SJCRH30 (cell line): Measurements from ENCODE around the gene IGFBP7. TPM values are rescaled to one million over a fixed set of nuclear protein-coding genes. Genes with fewer than 3 reads are reported as not detected.

Experiments
- DNase-seq, 2 experiments: peaks; one replicate each; pipeline ENCODE4 v3.0.0-alpha.2; 2015 to 2020
- H3K27ac ChIP-seq: fragments of 250-450 bp; sonication (Bioruptor Pico); 2 replicates; pipeline ENCODE4 v1.5.1; 2020; ENCODE audit warnings: mild to moderate bottlenecking, moderate library complexity
- H3K27me3 ChIP-seq: fragments of 250-450 bp; sonication (Bioruptor Pico); 2 replicates; pipeline ENCODE4 v1.5.1; 2020; ENCODE audit warnings: mild to moderate bottlenecking, moderate library complexity
- H3K36me3 ChIP-seq: fragments of 250-450 bp; sonication (Bioruptor Pico); 2 replicates; pipeline ENCODE4 v1.5.1; 2020; ENCODE audit warnings: mild to moderate bottlenecking, moderate library complexity
- H3K4me1 ChIP-seq: fragments of 250-450 bp; sonication (Bioruptor Pico); 2 replicates; pipeline ENCODE4 v1.5.1; 2020; ENCODE audit warnings: mild to moderate bottlenecking, moderate library complexity
- H3K4me3 ChIP-seq: fragments of 250-450 bp; sonication (Bioruptor Pico); 2 replicates; pipeline ENCODE4 v1.5.1; 2020; ENCODE audit warnings: mild to moderate bottlenecking, moderate library complexity
- H3K9me3 ChIP-seq: fragments of 250-450 bp; sonication (Bioruptor Pico); replicated peaks from 2 replicates; pipeline ENCODE4 v1.5.1; 2020; ENCODE audit warnings: mild to moderate bottlenecking, moderate library complexity
- total RNA-seq: library from RNA; depleted of rRNA; stranded (reverse); fragments of >200 nt; shearing (Covaris generic); gene quantifications from 2 replicates; pipeline ENCODE4 v1.2.3, GENCODE V29; 2014; rRNA removed

IGFBP7 gene, protein sequence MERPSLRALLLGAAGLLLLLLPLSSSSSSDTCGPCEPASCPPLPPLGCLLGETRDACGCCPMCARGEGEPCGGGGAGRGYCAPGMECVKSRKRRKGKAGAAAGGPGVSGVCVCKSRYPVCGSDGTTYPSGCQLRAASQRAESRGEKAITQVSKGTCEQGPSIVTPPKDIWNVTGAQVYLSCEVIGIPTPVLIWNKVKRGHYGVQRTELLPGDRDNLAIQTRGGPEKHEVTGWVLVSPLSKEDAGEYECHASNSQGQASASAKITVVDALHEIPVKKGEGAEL
- total RNA-seq = 1.8 and 2.3 TPM in 2 replicates

DNA sequence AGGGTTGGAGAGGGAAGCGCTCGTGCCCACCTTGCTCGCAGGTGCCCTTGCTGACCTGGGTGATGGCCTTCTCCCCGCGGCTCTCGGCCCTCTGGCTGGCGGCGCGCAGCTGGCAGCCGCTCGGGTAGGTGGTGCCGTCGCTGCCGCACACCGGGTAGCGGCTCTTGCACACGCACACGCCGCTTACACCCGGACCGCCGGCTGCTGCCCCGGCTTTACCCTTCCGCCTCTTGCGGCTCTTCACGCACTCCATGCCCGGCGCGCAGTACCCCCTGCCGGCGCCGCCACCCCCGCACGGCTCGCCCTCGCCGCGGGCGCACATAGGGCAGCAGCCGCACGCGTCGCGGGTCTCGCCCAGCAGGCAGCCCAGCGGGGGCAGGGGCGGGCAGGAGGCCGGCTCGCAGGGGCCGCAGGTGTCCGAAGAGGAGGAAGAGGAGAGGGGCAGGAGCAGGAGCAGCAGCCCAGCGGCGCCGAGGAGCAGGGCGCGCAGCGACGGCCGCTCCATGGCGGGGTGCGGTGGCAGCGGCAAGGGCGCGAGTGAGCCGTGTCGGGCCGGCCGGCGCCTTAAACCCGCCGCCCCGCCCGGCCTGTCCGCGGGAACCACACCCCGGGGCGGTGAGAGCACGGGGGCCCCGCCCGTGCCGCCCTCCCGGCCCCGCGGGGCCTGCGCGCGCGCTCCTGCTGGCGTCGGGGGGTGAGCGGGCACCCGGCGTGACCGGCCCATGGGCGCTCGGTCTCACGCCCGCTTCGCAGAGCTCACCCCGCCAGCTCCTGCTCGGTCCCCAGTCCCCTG, at the start of gene IGFBP7:
IGFBP7 (minus strand) TSS at position 539 of the 793 bp plus-strand sequence; CDS start at position 505, 34 bp downstream.
- Histone ChIP-seq H3K36me3 (no peaks in the 10 kb centered on the region), H3K4me1 (peaks cover 3% of the 10 kb centered on the region; the same call in 1 of the 2 replicates), H3K4me3 (peak within 1 kb of the TSS; percentile 63), H3K27ac (peak within 1 kb of the TSS; percentile 14; the same call in 1 of the 2 replicates), H3K9me3 (0 out of 2 replicates have a peak, but pooled peaks cover 2% of the 10 kb centered on the region), H3K27me3 (no peaks in the 10 kb centered on the region; the same call in 1 of the 2 replicates)
- DNase-seq = no peak

DNA sequence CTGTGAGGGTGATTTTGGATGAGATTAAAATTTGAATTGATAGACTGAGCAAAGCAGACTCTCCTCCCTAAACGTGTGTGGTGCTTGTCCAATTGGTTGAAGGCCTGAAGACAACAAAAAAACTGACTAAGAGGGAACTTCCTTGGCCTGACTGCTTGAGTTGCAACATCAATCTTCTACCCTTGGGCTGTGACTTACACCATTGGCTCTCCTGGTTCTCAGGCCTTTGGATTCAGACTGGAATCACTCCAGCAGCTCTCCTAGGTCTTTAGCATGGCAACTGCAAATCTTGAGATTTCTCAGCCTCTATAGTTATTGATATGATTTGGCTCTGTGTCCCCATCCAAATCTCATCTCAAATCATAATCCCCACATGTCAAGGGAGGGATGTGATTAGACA, 49.7 kb upstream of the IGFBP7 start:
- Histone ChIP-seq H3K9me3 (no peaks in the 10 kb centered on the region; the same call in 1 of the 2 replicates), H3K27ac (no peak overlapping the region), H3K4me1 (0 out of 2 replicates have a peak, but pooled peaks cover 5% of the 10 kb centered on the region), H3K4me3 (no peak overlapping the region), H3K36me3 (no peaks in the 10 kb centered on the region), H3K27me3 (no peaks in the 10 kb centered on the region; the same call in 1 of the 2 replicates)
- no peak for DNase-seq

DNA sequence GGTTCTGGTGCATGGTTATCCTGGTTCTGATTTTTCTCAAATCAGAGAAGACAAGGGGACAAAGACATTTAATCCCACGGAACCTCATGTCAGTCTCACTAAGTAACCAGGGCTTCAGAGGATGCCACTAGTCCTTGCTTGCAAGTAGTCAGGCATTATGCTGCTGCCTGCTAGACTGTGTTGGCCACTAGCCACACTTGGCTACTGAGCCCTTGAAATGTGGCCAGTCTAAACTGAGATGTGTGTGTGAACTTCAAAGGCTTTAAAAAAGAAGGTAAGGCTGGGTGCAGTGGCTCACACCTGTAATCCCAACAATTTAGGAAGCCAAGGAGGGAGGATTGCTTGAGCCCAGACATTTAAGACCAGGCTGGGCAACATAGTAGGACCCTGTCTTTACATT, 48.6 kb upstream of the IGFBP7 start:
- H3K9me3 ChIP-seq = no peaks in the 10 kb centered on the region; the same call in 1 of the 2 replicates
- no peak for DNase-seq
- no peak overlapping the region for H3K27ac ChIP-seq
- peaks cover 8% of the 10 kb centered on the region; the same call in 1 of the 2 replicates for H3K4me1 ChIP-seq
- H3K27me3 ChIP-seq = no peaks in the 10 kb centered on the region; the same call in 1 of the 2 replicates
- no peak overlapping the region for H3K4me3 ChIP-seq
- no peaks in the 10 kb centered on the region for H3K36me3 ChIP-seq

DNA sequence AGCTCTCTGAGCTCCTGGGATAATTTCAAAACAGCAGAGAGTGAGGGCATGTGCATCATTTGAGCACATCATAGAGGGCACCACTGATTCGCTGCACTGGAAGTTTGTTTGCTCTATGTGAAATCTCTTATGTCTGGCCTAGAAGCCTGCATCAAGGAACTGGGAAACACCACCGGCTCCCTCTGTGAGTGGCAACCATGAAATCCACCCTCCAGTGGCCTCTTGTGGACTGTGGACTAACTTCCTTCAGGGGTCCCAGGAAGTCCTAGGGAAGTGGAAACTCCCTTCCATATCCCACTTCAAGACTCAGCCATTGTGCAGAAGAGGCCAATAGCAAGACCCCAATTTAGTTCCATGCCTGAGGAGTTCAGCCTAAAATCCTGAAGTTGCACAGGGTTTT, 48.0 kb upstream of the IGFBP7 start:
- Histone ChIP-seq H3K27me3 (no peaks in the 10 kb centered on the region; the same call in 1 of the 2 replicates), H3K4me1 (peaks cover 6% of the 10 kb centered on the region; the same call in 1 of the 2 replicates), H3K4me3 (no peak overlapping the region), H3K9me3 (no peaks in the 10 kb centered on the region; the same call in 1 of the 2 replicates), H3K36me3 (no peaks in the 10 kb centered on the region), H3K27ac (no peak overlapping the region)
- DNase-seq = peak in 1 of 2 experiments; percentile 24

DNA sequence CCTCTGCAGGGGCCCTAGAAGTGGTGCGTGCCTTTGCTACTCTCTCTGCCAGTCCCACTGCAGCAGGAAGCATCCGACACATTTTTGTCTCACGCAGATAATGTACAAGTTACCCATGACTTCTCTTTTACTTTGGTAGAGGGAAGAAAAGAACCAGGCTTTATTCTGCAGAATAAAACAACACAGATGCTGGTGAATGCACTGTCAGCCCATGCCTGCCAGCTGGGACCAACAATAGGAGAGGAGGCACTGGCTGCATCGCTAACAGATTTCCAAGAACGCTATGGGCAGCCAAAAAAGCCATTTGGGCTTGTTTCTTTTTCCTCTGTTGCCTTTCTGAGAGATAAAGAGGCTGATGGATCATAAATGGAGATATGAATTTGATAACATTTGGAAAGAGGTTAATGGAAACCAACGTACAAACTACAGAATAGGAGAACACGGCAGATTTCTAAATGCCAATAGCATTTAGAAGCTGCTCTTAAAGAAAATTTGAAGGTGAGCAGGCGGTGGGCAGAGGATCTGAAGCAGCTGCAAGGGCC, 47.5 kb upstream of the IGFBP7 start:
- no peak for DNase-seq
- Histone ChIP-seq H3K27ac (no peak overlapping the region), H3K4me3 (no peak overlapping the region), H3K4me1 (peaks cover 3% of the 10 kb centered on the region; the same call in 1 of the 2 replicates), H3K36me3 (no peaks in the 10 kb centered on the region), H3K27me3 (no peaks in the 10 kb centered on the region; the same call in 1 of the 2 replicates), H3K9me3 (no peaks in the 10 kb centered on the region; the same call in 1 of the 2 replicates)

DNA sequence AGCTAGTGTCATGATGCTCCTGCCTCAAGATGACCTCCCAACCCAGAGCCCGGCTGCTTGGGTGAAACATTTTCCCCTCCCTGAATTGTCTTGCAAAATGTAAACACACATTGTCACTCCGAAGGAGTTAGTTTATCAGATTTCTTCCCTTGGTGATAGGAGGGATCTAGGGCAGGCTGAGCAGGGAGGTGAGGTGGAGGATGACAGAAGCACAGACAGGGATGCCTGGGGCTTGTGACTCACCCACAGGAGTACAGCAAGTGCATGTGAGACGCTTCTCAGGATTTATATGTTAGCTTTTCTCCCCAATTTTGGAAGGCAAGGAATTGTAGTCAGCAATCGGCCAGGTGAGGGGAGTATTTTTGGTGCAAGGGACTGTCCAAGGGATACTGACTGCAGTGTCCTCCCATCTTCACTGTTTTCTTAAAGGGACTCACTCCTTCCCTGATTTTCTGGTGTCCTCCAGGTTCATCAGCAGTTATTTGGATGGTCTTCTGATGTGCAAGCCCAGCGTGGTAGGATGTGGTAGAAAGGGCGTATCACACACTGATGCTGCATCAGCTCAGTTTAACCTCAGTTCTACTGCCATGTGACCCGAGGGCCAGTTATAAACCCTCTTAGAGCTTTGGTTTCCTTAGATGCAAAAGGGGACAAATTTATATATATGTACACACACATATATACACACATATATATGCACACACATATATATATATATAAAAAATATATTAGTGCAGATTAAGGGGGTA, 46.2 kb upstream of the IGFBP7 start:
- DNase-seq = no peak
- no peak overlapping the region for H3K27ac ChIP-seq
- H3K36me3 ChIP-seq = no peaks in the 10 kb centered on the region
- peaks cover 3% of the 10 kb centered on the region; the same call in 1 of the 2 replicates for H3K4me1 ChIP-seq
- H3K27me3 ChIP-seq = no peaks in the 10 kb centered on the region; the same call in 1 of the 2 replicates
- no peaks in the 10 kb centered on the region for H3K9me3 ChIP-seq
- H3K4me3 ChIP-seq = no peak overlapping the region

DNA sequence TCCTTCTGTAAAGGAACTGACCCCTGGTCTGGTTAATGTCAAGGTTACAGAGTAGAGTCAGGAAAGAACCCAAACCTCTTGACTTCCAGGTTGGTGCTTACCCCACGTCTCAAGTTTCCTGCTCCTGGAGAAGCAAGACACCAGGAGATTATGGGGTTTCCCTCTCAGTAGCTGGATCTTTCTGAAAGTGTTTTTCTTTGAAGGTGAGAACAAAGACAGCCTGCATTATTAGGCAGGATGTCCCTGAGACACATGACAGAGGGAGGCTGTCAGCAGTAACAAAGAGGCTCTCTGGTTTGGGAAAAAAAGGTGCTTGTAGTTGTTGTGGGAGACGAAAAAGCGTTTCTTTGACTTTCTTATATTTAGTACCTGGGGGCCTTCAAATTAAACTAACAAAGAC, 44.7 kb upstream of the IGFBP7 start:
- Histone ChIP-seq H3K27me3 (no peaks in the 10 kb centered on the region; the same call in 1 of the 2 replicates), H3K36me3 (no peaks in the 10 kb centered on the region), H3K4me3 (no peak overlapping the region), H3K9me3 (no peaks in the 10 kb centered on the region), H3K4me1 (peaks cover 3% of the 10 kb centered on the region; the same call in 1 of the 2 replicates), H3K27ac (no peak overlapping the region)
- no peak for DNase-seq

DNA sequence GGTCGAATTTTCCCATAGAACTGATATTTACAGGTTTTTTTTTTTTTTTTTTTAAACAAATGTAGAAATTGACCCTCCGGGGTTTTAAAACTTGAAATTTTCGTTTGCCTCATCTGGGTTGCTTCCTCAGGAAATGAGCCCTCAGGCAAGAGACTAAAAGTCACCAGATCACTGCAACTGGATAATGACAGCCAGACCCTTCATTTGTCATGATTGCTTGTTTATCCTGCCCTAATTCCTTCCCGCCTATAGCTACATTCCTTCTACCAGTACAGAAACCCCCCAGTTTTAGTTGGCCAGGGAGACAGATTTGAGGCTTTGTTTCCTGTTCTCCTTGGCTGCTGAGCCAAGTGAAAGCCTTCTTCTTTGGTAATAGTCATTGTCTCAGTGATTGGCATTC, 44.0 kb upstream of the IGFBP7 start:
- Histone ChIP-seq H3K36me3 (no peaks in the 10 kb centered on the region), H3K9me3 (no peaks in the 10 kb centered on the region), H3K27ac (no peak overlapping the region), H3K27me3 (no peaks in the 10 kb centered on the region; the same call in 1 of the 2 replicates), H3K4me1 (peaks cover 3% of the 10 kb centered on the region; the same call in 1 of the 2 replicates), H3K4me3 (no peak overlapping the region)
- peak in 1 of 2 experiments; percentile 28 for DNase-seq

DNA sequence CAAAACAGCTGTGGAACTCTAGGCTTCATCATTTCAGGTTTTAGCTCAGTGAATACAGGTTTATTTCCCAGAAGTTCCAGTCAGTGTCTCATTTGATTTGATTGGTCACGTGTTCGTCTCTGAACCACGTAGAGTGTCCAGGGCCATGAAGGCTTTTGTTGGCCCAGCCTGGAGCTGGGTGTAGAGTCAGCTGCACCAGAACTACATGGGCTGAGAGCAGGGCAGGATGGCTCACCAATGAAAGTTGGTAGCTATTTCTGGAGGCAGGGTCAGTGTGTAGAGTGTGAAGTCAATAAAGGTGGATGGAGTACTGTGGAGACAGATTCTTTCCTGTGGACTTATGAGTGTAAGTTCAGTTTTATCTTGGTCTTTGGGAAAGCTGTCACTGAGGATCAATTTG, 43.0 kb upstream of the IGFBP7 start:
- H3K9me3 ChIP-seq = no peaks in the 10 kb centered on the region
- no peaks in the 10 kb centered on the region; the same call in 1 of the 2 replicates for H3K27me3 ChIP-seq
- H3K27ac ChIP-seq = no peak overlapping the region
- no peak overlapping the region for H3K4me3 ChIP-seq
- H3K36me3 ChIP-seq = no peaks in the 10 kb centered on the region
- DNase-seq = no peak
- peaks cover 3% of the 10 kb centered on the region; the same call in 1 of the 2 replicates for H3K4me1 ChIP-seq

DNA sequence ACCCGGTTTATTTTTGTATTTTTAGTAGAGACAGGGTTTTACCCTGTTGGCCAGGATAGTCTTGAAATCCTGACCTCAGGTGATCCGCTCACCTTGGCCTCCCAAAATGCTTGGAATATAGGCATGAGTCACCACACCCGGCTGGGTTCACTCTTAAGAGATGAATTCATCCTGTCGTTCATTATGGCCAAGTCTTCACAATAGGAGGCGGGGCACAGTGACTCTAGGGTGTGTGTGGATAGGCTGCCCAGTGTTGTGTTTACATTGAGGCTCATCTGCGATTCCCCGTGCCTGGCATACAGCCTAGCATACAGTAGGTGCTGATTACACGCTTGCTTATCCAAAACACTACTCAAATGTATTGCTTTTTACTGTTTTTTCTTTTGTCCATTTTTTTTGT, 41.3 kb upstream of the IGFBP7 start:
- DNase-seq = peak; percentile 24 to 46

DNA sequence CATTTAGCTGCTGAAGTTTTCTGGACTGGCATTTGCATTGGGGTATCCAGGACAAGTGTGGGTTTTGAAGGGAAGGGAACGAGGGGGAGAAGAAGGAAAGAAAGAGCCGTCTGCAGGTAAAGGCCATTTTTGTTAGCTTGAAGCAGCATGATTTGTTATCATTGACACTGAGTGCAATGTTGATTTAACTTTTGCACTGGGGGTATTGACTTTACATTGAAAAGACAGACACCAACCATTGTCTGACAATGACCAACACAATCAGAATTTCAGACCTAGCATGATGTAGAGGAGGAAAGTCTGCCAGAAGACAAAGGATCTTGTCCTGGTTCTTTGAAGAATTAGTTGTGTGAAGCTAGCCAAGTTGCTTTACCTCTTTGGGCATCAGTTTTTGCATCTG, 39.6 kb upstream of the IGFBP7 start:
- H3K4me3 ChIP-seq = no peak overlapping the region
- no peaks in the 10 kb centered on the region for H3K27me3 ChIP-seq
- no peak overlapping the region for H3K27ac ChIP-seq
- no peaks in the 10 kb centered on the region for H3K9me3 ChIP-seq
- no peaks in the 10 kb centered on the region for H3K36me3 ChIP-seq
- no peak for DNase-seq
- peaks cover 3% of the 10 kb centered on the region; the same call in 1 of the 2 replicates for H3K4me1 ChIP-seq

More for the DNA sequence above, 41.3 kb upstream of the IGFBP7 start:
- H3K4me3 ChIP-seq = no peak overlapping the region
- H3K36me3 ChIP-seq = no peaks in the 10 kb centered on the region
- no peak overlapping the region for H3K27ac ChIP-seq
- no peaks in the 10 kb centered on the region for H3K9me3 ChIP-seq
- H3K4me1 ChIP-seq = peaks cover 3% of the 10 kb centered on the region; the same call in 1 of the 2 replicates
- no peaks in the 10 kb centered on the region for H3K27me3 ChIP-seq

DNA sequence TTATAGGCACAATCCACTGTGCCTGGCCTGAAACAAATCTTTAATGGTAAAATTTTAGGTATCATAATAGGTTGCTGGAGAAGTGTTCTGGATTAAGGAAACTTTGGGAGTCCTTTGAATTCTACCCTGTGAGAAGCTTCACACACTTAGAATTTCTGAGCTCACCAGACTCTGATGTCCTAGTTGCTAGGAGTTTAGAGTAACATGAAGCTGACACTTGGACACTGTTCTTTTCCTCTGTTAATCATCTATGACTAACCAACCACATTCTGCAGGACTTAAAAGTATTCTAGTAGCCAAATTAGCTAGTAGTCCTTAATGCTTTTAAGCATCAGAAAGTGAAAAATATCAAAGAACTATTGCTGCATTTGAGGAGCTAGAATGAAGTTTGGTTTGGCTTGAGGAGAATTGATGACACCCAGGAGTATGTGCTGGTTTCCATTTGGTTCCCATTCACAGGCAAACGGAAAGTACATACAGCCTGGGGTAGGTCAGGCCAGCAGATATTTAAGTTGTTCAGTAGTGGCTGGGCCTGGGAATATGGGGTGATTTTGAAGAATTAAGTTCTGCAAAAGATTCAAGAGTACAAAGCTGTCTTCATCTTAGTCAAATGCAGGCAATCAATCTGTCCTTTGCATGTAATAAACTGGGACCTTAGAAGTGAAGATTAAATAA, 38.8 kb upstream of the IGFBP7 start:
- Histone ChIP-seq H3K27ac (no peak overlapping the region), H3K27me3 (no peaks in the 10 kb centered on the region), H3K4me1 (no peaks in the 10 kb centered on the region), H3K4me3 (no peak overlapping the region), H3K9me3 (no peaks in the 10 kb centered on the region), H3K36me3 (no peaks in the 10 kb centered on the region)
- DNase-seq = no peak

DNA sequence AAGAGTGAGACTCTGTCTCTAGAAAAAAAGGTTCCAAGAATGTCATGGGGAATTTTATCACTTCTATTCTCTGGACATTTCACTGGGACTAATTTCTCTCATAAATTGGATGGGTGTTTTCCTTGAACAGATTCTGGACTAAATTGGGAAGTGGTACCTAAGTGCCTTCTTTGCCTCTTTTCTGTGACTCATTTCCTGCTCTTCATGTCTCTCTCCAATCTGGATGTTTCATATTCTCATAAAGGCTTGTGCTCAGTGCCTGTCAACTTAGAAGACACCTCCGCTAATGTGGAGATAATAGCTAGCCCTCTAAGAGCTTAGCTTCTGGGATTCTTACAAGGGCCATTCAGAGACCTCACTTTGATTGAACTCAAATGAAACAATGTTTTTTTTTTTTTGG, 38.0 kb upstream of the IGFBP7 start:
- DNase-seq = no peak
- no peak overlapping the region for H3K27ac ChIP-seq

More for the DNA sequence above, 38.0 kb upstream of the IGFBP7 start:
- Histone ChIP-seq H3K36me3 (no peaks in the 10 kb centered on the region), H3K27me3 (no peaks in the 10 kb centered on the region), H3K9me3 (no peaks in the 10 kb centered on the region), H3K4me1 (no peaks in the 10 kb centered on the region), H3K4me3 (no peak overlapping the region)
